Activated naive CD4-positive, alpha-beta T cell treated with anti-CD3 and anti-CD28 coated beads, Interleukin-2, amount 10 ng/mL, durations not matched to agents 7 days and 5 days (primary cell): Measurements from ENCODE around the gene ATP2B2.

Experiments used
- CTCF ChIA-PET: fragments of 350-600 bp; sonication (Branson Sonifier 250); formaldehyde crosslinking; loops from one replicate; lab custom pipeline; 2021; ENCODE audit warnings: antibody characterized with exemption; lab: Charles Lee
- DNase-seq: peaks from one replicate; pipeline ENCODE4 v3.0.0-alpha.2; 2020
- H3K27ac Mint-ChIP-seq: one replicate; pipeline ENCODE4 v1.8.0; 2021; ENCODE audit warnings: mild to moderate bottlenecking, moderate library complexity, mixed read lengths
- H3K27me3 Mint-ChIP-seq: one replicate; pipeline ENCODE4 v1.8.0; 2021; ENCODE audit warnings: mild to moderate bottlenecking, mixed read lengths
- H3K36me3 Mint-ChIP-seq: one replicate; pipeline ENCODE4 v1.8.0; 2021; ENCODE audit warnings: mixed read lengths
- H3K4me1 Mint-ChIP-seq: one replicate; pipeline ENCODE4 v1.8.0; 2021; ENCODE audit warnings: mixed read lengths
- H3K4me3 Mint-ChIP-seq: one replicate; pipeline ENCODE4 v1.8.0; 2021; ENCODE audit warnings: mild to moderate bottlenecking, moderate library complexity, mixed read lengths
- H3K9me3 Mint-ChIP-seq: one replicate; pipeline ENCODE4 v1.8.0; 2021; ENCODE audit warnings: mixed read lengths

The ATP2B2 gene

DNA sequence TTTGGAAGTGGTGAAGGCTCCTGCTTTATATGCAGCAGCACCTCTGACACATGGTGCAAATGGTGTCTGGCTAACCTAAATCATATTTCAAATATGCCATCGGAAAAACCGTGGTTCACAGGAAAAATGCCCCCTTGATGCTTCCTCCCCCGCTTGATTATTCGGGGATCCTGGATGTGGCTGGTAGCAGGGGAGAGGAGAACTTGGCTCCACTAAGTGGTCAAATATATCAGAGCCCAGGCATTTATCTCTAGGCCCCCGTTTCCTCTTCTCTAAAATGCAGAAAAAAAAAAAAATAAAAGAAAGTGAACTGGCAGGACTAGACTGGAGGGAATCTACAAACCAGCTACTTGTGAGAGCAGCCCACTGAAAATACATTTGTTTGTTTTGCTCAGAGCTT lies 18.2 kb upstream of the ATP2B2 start:
- Mint-ChIP-seq H3K36me3 (no peaks in the 10 kb centered on the region), H3K4me3 (no peak overlapping the region), H3K27me3 (peaks cover 43% of the 10 kb centered on the region), H3K27ac (no peak overlapping the region), H3K9me3 (no peaks in the 10 kb centered on the region), H3K4me1 (no peaks in the 10 kb centered on the region)
- DNase-seq = no peak
- CTCF ChIA-PET = no interaction called here

- no peaks in the 10 kb centered on the region for H3K4me1 Mint-ChIP-seq
- CTCF ChIA-PET = interaction anchor here (1.0 kb wide), 1 partner anchor 216 kb away, joined by 4 read pairs; no protein-coding TSS in a partner anchor
- no peaks in the 10 kb centered on the region for H3K9me3 Mint-ChIP-seq
- no peaks in the 10 kb centered on the region for H3K36me3 Mint-ChIP-seq
- H3K4me3 Mint-ChIP-seq = no peak overlapping the region
- no peak overlapping the region for H3K27ac Mint-ChIP-seq
- H3K27me3 Mint-ChIP-seq = peaks cover 46% of the 10 kb centered on the region
- no peak for DNase-seq
Measured at GRCh38 chr3:10522646-10523303, 17.4 kb upstream of the ATP2B2 start.

GRCh38 chr3:10521772-10522441 lies 16.5 kb upstream of the ATP2B2 start:
- Mint-ChIP-seq H3K27me3 (peaks cover 46% of the 10 kb centered on the region), H3K36me3 (no peaks in the 10 kb centered on the region), H3K4me3 (no peak overlapping the region), H3K4me1 (no peaks in the 10 kb centered on the region), H3K27ac (no peak overlapping the region), H3K9me3 (no peaks in the 10 kb centered on the region)
- DNase-seq = no peak
- CTCF ChIA-PET = interaction anchor here (1.0 kb wide), 1 partner anchor 217 kb away, joined by 4 read pairs; no protein-coding TSS in a partner anchor

GRCh38 chr3:10520072-10520471 lies 14.7 kb upstream of the ATP2B2 start:
- Mint-ChIP-seq H3K4me3 (no peak overlapping the region), H3K9me3 (no peaks in the 10 kb centered on the region), H3K4me1 (no peaks in the 10 kb centered on the region), H3K36me3 (no peaks in the 10 kb centered on the region), H3K27ac (no peak overlapping the region), H3K27me3 (peaks cover 45% of the 10 kb centered on the region)
- CTCF ChIA-PET = no interaction called here
- no peak for DNase-seq

DNA sequence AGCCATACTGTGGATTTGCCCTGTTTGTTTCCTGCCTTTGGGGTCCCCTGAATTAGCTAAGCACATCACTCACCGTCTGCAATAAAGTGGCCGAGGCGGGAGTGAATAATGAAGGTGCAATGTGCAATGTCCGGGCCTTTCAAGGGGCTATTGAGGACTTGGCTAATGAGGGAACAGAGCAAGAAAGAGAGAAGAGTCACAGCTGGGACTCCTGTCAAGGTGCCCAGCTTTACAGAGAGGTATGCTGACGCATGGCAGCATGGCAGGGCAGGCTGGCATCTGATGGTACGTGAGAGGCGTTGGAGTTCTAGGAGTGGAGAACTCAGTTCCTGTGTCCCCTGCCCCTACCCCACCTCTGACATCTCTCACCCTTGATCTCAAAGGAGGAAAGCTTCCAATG lies 13.8 kb upstream of the ATP2B2 start:
- H3K4me1 Mint-ChIP-seq = no peaks in the 10 kb centered on the region
- H3K27ac Mint-ChIP-seq = no peak overlapping the region
- no peaks in the 10 kb centered on the region for H3K9me3 Mint-ChIP-seq
- no peaks in the 10 kb centered on the region for H3K36me3 Mint-ChIP-seq
- H3K4me3 Mint-ChIP-seq = no peak overlapping the region
- CTCF ChIA-PET = no interaction called here
- DNase-seq = no peak
- peaks cover 37% of the 10 kb centered on the region for H3K27me3 Mint-ChIP-seq

- Mint-ChIP-seq H3K36me3 (no peaks in the 10 kb centered on the region), H3K27me3 (peaks cover 36% of the 10 kb centered on the region)
- CTCF ChIA-PET = no interaction called here
Measured at GRCh38 chr3:10518506-10519150, 13.2 kb upstream of the ATP2B2 start.

GRCh38 chr3:10517627-10518026 lies 12.2 kb upstream of the ATP2B2 start:
- H3K4me3 Mint-ChIP-seq = no peak overlapping the region
- no peaks in the 10 kb centered on the region for H3K9me3 Mint-ChIP-seq
- CTCF ChIA-PET = no interaction called here
- H3K4me1 Mint-ChIP-seq = no peaks in the 10 kb centered on the region
- H3K36me3 Mint-ChIP-seq = no peaks in the 10 kb centered on the region
- peaks cover 27% of the 10 kb centered on the region for H3K27me3 Mint-ChIP-seq
- DNase-seq = no peak
- no peak overlapping the region for H3K27ac Mint-ChIP-seq

More at GRCh38 chr3:10518506-10519150, 13.2 kb upstream of the ATP2B2 start:
- H3K4me1 Mint-ChIP-seq = no peaks in the 10 kb centered on the region
- H3K4me3 Mint-ChIP-seq = no peak overlapping the region
- H3K27ac Mint-ChIP-seq = no peak overlapping the region
- DNase-seq = no peak
- no peaks in the 10 kb centered on the region for H3K9me3 Mint-ChIP-seq

DNA sequence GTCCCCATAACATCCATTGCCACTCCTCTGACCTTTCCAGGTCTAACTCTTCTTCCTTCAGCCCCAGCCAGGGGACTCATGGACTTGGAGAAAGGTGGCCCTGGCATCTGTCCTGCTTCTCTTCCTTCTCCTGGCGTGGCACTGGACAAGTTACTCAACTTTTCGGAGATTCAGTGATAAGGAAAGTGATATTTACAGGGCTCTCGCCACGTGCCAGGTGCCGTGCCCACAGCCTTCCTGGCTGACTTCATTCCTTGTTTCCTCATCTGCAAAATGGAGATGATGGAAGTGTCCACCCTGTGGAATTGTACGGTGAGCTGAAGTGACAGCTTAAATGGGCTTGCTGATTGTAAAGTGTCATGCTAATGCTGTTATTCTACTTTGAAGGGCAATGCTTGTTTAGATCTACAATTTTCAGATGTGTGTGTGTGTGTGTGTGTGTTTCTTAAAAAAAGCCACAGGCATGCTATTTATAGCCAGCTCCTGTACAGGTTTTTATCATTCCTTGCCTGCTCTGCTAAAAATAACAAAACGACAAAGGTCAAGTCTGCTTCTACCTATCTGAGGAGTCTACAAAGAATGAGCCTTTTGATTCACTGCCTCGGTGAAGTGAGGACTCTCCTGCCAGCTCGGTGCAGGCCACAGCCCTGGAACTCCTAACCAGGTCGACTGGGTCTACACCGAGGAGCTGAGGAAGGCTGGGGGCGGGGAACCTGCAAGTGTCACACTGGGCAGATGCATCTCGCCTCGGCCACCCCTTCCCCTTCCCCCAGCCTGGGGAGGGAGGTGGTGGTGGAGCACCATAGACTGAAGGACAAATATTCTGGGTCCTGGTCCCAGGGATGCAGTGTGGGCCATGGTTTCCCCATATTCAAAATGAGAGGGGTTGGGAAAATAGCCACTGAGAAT lies 11.4 kb upstream of the ATP2B2 start:
- H3K4me3 Mint-ChIP-seq = no peak overlapping the region
- DNase-seq = no peak
- CTCF ChIA-PET = no interaction called here
- H3K36me3 Mint-ChIP-seq = no peaks in the 10 kb centered on the region
- no peaks in the 10 kb centered on the region for H3K9me3 Mint-ChIP-seq
- H3K27me3 Mint-ChIP-seq = peaks cover 19% of the 10 kb centered on the region
- no peak overlapping the region for H3K27ac Mint-ChIP-seq
- no peaks in the 10 kb centered on the region for H3K4me1 Mint-ChIP-seq

- Mint-ChIP-seq H3K36me3 (no peaks in the 10 kb centered on the region), H3K9me3 (no peaks in the 10 kb centered on the region), H3K27me3 (peaks cover 14% of the 10 kb centered on the region), H3K4me3 (no peak overlapping the region), H3K4me1 (no peaks in the 10 kb centered on the region), H3K27ac (no peak overlapping the region)
- CTCF ChIA-PET = interaction anchor here (0.6 to 0.8 kb wide), 2 partner anchors 159 to 223 kb away, joined by 3 read pairs; no protein-coding TSS in a partner anchor
- no peak for DNase-seq
Measured at GRCh38 chr3:10515884-10516495, 10.6 kb upstream of the ATP2B2 start.

DNA sequence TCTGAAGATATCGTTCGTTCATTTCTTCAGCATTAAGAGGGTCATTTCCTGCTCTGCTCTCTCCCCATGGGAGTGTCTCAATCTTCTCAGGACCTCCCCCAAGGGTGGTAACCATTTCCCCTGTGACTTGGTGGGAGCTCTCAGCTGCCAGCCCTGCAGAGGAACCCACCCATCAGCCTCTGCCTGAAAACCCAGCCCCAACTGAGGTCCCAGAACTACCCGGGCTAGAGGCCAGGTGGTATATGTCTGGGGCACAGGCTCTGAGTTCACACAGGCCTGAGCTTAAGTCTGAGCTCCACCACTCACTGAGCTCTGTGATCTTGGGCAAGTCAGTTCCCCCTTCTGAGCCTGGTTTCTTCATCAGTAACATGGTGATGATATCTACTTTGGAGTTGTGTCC lies 10.0 kb upstream of the ATP2B2 start:
- no peaks in the 10 kb centered on the region for H3K4me1 Mint-ChIP-seq
- no peak for DNase-seq
- no peaks in the 10 kb centered on the region for H3K36me3 Mint-ChIP-seq
- peaks cover 18% of the 10 kb centered on the region for H3K27me3 Mint-ChIP-seq
- H3K27ac Mint-ChIP-seq = no peak overlapping the region
- no peaks in the 10 kb centered on the region for H3K9me3 Mint-ChIP-seq
- no peak overlapping the region for H3K4me3 Mint-ChIP-seq
- CTCF ChIA-PET = interaction anchor here (0.6 to 0.8 kb wide), 2 partner anchors 160 to 224 kb away, joined by 3 read pairs; no protein-coding TSS in a partner anchor

GRCh38 chr3:10514407-10515069 lies 9.2 kb upstream of the ATP2B2 start:
- H3K4me1 Mint-ChIP-seq = no peaks in the 10 kb centered on the region
- CTCF ChIA-PET = no interaction called here
- DNase-seq = no peak
- peaks cover 18% of the 10 kb centered on the region for H3K27me3 Mint-ChIP-seq
- no peaks in the 10 kb centered on the region for H3K36me3 Mint-ChIP-seq
- no peaks in the 10 kb centered on the region for H3K9me3 Mint-ChIP-seq
- H3K27ac Mint-ChIP-seq = no peak overlapping the region
- no peak overlapping the region for H3K4me3 Mint-ChIP-seq

DNA sequence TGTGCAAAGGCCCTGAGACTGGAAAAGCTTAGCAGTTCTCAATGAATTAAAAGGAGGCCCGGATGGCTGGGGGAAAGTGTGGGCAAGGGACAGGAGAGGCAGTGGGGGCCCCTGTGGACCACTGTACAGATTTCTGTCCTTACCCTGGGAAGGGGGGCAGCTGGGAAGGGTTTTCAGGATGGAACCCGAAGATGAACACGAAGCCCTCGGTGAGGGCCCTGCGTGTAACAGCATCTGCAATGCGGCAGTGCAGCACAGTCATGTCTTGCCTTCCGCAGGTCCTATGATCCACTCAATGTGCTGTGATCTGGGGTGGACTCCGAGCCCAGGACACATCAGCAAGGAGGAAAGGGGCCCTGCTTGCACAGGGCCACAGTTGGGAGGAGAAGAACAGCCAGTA lies 7.9 kb upstream of the ATP2B2 start:
- DNase-seq = peak; percentile 3
- Mint-ChIP-seq H3K4me3 (no peak overlapping the region), H3K27ac (no peak overlapping the region), H3K4me1 (no peaks in the 10 kb centered on the region), H3K27me3 (peaks cover 15% of the 10 kb centered on the region), H3K36me3 (no peaks in the 10 kb centered on the region), H3K9me3 (no peaks in the 10 kb centered on the region)
- CTCF ChIA-PET = no interaction called here

- Mint-ChIP-seq H3K27me3 (peaks cover 20% of the 10 kb centered on the region), H3K36me3 (no peaks in the 10 kb centered on the region), H3K27ac (no peak overlapping the region), H3K4me3 (no peak overlapping the region), H3K4me1 (no peaks in the 10 kb centered on the region), H3K9me3 (no peaks in the 10 kb centered on the region)
- CTCF ChIA-PET = no interaction called here
- DNase-seq = no peak
Measured at GRCh38 chr3:10512687-10513086, 7.3 kb upstream of the ATP2B2 start.
